Measurements from ENCODE around the gene STK31.

Gene STK31, protein sequence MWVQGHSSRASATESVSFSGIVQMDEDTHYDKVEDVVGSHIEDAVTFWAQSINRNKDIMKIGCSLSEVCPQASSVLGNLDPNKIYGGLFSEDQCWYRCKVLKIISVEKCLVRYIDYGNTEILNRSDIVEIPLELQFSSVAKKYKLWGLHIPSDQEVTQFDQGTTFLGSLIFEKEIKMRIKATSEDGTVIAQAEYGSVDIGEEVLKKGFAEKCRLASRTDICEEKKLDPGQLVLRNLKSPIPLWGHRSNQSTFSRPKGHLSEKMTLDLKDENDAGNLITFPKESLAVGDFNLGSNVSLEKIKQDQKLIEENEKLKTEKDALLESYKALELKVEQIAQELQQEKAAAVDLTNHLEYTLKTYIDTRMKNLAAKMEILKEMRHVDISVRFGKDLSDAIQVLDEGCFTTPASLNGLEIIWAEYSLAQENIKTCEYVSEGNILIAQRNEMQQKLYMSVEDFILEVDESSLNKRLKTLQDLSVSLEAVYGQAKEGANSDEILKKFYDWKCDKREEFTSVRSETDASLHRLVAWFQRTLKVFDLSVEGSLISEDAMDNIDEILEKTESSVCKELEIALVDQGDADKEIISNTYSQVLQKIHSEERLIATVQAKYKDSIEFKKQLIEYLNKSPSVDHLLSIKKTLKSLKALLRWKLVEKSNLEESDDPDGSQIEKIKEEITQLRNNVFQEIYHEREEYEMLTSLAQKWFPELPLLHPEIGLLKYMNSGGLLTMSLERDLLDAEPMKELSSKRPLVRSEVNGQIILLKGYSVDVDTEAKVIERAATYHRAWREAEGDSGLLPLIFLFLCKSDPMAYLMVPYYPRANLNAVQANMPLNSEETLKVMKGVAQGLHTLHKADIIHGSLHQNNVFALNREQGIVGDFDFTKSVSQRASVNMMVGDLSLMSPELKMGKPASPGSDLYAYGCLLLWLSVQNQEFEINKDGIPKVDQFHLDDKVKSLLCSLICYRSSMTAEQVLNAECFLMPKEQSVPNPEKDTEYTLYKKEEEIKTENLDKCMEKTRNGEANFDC

DNA sequence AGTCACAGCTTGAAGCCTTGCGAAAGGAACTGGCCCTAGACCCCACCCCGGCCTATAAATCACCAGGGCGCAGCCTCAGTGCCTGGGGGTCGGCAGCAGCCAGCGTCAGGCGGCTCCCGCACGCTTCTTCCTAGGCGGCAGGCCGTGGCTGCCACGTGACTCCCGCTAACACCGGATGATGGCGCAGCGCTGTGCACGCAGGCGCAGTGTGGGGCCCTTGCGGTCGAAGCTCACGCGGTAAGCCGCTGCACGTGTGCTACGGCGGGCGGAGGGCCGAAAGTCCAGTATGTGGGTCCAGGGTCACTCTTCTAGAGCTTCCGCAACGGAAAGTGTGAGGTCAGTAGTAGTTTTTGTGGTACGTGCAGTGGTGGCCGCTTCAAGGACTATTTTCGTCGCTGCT is at the start of gene STK31:
Gene STK31 (plus strand): TSS at position 220 of the 400 bp plus-strand sequence. CDS start 67 bp downstream, at position 287.
- POLR2A ChIA-PET: no interaction called here

GRCh38 chr7:23661385-23661784 is 48.6 kb upstream of the STK31 start:
- ChIA-PET CTCF (interaction anchor here (1.4 kb wide), 1 partner anchor 23 kb away, joined by 3 read pairs; no protein-coding TSS in a partner anchor), POLR2A (no interaction called here)
- DNase-seq (ENCODE audit: extremely low spot score): no peak
- TF ChIP-seq CTCF (IDR thresholded peaks at IDR 0.05; ENCODE audit: control extremely low read depth, extremely low read depth, low read depth, missing control alignments): no peak

More for the DNA sequence above, at the start of gene STK31:
- CTCF ChIA-PET: interaction anchor here (0.7 to 10.2 kb wide), 9 partner anchors 10 to 164 kb away, joined by 3 to 126 read pairs (median 5); partner anchors contain the start of gene FAM221A
- no peak for DNase-seq (ENCODE audit: extremely low spot score)
- TF ChIP-seq CTCF (IDR thresholded peaks at IDR 0.05; ENCODE audit: control extremely low read depth, extremely low read depth, low read depth, missing control alignments): no peak

DNA sequence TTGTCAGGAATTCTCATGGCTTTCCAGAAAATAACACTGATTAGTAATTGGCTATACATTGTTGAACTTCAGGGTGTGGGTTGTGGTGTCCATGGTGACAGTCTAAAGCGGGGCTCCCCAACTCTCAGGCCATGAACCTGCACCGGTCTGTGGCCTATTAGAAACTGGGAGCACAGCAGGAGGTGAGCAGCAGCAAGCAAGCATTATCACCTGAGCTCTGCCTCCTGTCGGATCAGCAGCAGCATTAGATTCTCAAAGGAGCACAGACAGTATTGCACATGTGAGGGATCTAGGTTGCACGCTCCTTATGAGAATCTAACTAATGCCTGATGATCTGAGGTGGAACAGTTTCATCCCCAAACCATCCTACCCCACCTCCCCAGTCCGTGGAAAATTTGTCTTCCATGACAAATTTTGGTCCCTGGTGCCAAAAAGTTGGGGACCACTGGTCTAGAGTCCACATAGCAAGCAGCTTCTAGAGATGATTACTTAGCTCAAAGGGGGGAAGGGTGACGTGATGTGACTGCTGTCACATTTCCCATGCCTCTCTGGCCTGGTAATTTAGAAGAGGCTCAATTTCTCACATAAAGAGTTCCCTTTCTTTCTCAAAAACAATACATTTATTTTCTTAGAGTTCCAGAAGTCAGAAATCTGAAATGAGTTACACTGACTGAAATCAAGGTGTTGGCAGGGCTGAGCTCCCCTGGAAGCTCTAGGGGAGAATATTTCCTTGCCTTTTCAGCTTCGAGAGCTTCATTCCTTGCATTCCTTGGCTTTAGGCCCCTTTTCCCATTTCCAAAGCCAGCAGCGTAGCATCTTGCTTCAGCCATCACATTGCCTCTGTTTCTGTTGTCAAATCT is 47.7 kb upstream of the STK31 start:
- no peak for TF ChIP-seq CTCF (IDR thresholded peaks at IDR 0.05; ENCODE audit: control extremely low read depth, extremely low read depth, low read depth, missing control alignments)
- CTCF ChIA-PET: interaction anchor here (1.0 kb wide), 1 partner anchor 20 kb away, joined by 3 read pairs; no protein-coding TSS in a partner anchor
- POLR2A ChIA-PET: no interaction called here
- no peak for DNase-seq (ENCODE audit: extremely low spot score)

DNA sequence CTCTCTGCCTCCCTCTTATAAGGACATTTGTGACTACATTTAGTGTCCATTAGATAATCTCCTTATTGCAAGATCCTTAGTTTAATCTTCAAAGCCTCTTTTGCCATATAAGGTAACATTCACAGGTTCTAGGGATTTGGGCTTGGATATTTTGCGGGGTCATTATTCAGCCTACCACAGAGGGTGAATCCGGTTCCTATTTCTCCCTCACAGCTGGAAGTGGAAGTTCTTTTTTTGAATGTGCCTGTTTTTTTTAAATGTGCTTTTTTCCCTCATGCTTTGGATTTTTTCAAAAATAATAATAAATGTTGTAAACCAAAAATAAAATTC is 47.1 kb upstream of the STK31 start:
- no peak for TF ChIP-seq CTCF (IDR thresholded peaks at IDR 0.05; ENCODE audit: control extremely low read depth, extremely low read depth, low read depth, missing control alignments)
- ChIA-PET POLR2A (no interaction called here), CTCF (interaction anchor here (1.0 kb wide), 1 partner anchor 19 kb away, joined by 3 read pairs; no protein-coding TSS in a partner anchor)
- DNase-seq (ENCODE audit: extremely low spot score): no peak

GRCh38 chr7:23664122-23664521 is 45.9 kb upstream of the STK31 start:
- CTCF ChIA-PET: no interaction called here
- no peak for DNase-seq (ENCODE audit: extremely low spot score)
- TF ChIP-seq CTCF (IDR thresholded peaks at IDR 0.05; ENCODE audit: control extremely low read depth, extremely low read depth, low read depth, missing control alignments): no peak
- POLR2A ChIA-PET: no interaction called here

All from GM10248 (cell line).